Right lung (tissue), 5 donors: ENCODE measurements around the gene SURF2. TPM values are rescaled to one million over a fixed set of nuclear protein-coding genes. Genes with fewer than 3 reads are reported as not detected.
"Not testable (repeated sequence)": the region's sequence is repeated elsewhere in the genome, so short reads cannot be mapped to it uniquely, and the experiment has no call there.

Source experiments
- DNase-seq, 2 donors: peaks; one replicate each; pipeline ENCODE4 v3.0.0-alpha.2; 2013
- polyA plus RNA-seq, 5 donors: library from polyadenylated mRNA; unstranded; fragments of 120-200 nt; gene quantifications; one replicate each; pipeline versions ENCODE4 v1.2.1 to v1.2.3, GENCODE V29; 2013; ENCODE audit warnings: inconsistent platforms in 1 of 5, low replicate concordance in 1 of 5; ENCODE audit not compliant: insufficient read length in 5 of 5, insufficient read depth in 1 of 5

The SURF2 gene
- polyA plus RNA-seq, 5 donors, result 14.8 to 24.5 (median 15.6) TPM

DNA sequence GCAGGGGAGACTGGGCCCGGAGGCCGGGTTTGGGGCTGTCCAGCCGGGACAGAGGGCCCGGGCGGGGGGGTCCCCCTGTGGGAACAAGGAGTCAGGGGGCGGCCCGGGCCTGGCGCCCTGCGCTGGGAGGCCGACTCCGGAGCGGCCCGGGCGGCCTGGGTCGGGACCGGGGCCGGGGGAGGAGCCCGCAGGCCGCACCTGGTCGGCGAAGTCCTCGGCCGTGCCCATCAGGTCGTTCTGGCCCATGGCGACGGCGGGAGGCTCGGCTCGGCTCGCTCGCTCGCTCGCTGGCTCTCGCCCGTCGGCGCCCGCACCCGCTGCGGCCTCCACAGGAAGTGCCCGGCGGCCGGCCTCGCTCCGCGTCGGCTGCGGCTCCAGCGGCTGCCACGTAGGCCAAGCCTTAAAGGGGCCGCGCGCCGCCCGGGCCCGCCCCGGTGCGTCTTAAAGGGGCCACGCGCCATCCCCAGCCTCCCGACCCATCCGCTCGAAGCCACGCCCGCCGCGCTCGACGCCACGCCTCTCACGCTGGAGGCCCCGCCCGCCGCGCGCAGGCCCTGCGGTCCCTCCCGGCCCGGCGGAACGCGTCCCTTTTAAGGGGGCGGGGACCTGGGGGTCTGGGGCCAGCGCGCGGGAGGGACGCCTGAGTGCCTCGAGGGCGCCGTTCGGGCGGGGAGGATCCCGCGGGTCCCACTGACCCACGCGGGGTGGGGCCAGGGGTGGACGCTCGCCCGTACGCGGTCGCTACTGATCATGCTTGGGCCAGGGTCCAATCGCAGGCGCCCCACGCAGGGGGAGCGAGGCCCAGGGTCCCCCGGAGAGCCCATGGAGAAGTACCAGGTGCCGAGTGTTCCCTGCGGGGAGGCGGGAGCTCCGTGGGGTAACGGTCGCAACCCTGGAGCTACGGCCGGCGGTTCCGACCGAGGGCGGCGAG, 19.6 kb downstream of the SURF2 start, which contains the start of the genes STKLD1 and SURF4:
TSS of gene STKLD1 (plus strand) at position 643 of the 931 bp plus-strand sequence. CDS start at position 751, 108 bp downstream.
TSS of gene SURF4 (minus strand) at position 337 of the 931 bp plus-strand sequence. CDS start at position 246, 91 bp downstream.
- peak; percentile 94 to 96 for DNase-seq

DNA sequence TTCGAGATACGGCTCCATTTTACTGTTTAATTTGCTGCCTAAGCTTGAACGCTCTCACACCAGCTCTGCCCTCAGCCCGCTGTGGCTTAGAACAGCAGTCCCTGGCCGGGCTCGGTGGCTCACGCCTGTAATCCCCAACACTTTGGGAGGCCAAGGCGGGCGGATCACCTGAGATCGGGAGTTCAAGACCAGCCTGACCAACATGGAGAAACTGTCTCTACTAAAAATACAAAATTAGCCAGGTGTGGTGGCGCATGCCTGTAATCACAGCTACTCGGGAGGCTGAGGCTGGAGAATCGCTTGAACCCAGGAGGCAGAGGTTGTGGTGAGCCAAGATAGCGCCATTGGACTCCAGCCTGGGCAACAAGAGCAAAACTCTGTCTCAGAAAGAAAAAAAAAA, 20.9 kb downstream of the SURF2 start:
- not testable (repeated sequence) for DNase-seq

DNA sequence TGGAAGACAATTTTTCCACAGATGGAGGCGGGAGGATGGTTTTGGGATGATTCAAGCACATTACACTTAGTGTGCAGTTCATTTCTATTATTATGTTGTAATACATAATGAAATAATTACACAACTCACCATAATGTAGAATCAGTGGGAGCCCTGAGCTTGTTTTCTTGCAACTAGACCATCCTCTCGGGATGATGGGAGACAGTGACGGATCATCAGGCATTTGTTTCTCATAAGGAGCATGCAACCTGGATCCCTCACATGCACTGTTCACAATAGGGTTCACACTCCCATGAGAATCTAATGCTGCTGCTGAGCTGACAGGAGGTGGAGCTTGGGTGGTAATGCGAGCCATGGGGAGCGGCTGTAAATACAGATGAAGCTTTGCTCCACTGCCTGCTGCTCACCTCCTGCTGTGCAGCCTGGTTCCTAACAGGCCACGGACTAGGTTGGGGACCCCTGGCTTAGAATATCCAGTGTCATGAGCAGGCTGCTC, 21.4 kb downstream of the SURF2 start:
- DNase-seq, result no peak

DNA sequence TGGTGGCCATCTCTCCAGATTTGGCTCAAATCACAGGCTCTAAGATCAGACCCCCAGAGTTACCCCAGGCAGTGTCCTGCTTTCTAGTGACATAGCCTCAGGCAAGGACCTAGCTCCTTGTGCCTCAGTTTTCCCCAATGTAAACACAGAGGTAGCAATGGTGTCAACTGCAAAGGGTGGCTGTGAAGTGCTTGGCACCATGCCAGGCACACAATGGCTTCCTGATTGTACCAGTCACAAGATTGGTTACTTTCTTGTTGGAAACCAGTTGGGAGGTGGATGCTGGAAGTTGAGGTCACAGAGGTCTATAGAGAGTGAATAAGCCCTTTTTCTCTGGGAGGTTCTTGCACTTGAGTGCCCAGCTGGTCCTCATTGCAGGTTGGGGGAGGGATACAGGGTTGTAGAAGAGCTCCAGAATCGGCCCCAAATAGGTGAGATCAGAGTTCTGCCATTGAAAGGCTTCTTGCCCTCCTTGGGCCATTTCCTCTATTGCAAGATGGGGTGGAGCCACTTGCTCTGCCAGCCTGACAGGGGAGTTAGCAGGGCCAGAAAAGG, 22.1 kb downstream of the SURF2 start:
- DNase-seq, result no peak

DNA sequence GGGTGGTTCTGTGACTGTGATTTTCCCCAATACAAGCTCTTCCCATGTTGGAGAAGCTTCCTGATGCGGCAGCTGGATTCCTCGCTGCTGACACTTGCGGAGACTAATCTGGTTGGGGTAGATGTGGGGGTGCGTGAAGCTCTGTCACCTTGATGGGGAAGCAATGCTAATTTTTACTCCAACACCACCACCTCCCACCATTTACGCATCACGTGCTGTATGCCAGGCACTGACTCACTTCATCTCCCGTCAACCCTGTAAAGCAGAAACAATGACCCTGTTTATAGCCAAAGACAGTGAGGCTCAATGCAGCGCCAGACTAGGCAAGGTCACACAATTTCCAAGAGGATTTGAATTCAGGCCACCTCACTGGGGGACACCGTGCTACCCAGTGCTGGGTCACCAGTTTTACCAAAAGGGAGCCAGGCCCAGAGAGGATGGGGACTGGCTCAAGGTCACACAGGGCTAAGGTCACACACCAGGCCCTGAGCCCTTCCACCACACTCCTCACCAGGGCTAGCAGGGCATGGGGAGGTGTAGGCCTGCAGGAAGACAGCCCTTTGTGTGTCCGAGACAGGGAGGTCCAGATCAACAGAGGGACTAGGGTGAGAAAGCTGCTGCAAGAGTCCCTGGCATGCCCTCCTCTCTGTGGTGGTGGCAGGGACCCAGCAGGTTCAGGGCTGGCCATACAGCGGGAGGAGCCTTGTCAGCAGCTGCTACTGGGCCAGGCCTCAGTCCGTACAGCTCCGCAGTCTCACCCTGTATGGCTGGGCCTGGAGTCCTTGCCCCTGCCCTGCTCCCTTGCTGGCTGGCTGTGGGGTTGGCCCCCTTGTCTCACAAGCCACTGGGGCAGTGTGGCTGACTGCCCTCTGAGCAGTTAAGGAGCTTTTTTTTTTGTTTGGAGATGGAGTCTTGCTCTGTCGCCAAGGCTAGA, 23.1 kb downstream of the SURF2 start:
- no peak for DNase-seq

DNA sequence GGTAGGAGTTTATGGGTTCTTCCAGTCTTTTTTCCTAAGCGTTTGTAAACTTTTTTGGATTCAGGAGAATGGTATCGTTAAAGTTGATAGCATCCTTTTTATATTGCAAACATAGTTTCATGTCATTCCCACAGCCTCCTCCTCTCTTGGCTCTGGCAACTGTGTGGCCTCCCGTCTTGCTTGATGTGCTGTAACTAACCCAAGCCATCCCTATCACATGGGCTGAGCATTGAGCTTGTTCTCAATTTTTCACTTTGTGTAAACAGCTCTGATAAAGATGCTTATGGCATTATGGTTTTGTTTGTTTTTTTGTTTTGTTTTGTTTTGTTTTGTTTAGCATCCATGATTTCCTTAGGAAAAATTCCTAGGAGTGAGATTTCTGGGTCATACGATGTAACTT, 24.4 kb downstream of the SURF2 start:
- DNase-seq, result no peak

DNA sequence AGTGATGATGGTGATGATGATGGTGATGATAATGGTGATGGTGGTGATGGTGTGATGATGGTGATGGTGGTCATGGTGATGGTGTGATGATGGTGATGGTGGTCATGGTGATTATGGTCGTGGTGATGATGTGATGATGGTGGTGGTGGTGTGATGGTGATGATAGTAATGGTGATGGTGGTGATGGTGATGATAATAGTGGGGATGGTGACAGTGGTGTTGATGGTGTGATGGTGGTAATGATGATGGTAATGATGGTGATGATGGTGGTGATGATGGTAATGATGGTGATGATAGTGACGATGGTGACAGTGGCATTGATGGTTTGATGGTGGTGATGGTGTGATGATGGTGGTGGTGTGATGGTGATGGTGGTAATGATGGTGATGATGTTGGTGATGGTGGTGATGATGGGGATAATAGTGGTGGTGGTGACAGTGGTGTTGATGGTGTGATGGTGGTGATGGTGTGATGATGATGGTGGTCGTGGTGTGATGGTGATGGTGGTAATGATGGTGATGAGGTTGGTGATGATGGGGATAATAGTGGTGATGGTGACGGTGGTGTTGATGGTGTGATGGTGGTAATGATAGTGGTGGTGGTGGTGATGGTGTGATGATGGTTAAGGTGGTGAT, 26.3 kb downstream of the SURF2 start:
- no peak for DNase-seq

DNA sequence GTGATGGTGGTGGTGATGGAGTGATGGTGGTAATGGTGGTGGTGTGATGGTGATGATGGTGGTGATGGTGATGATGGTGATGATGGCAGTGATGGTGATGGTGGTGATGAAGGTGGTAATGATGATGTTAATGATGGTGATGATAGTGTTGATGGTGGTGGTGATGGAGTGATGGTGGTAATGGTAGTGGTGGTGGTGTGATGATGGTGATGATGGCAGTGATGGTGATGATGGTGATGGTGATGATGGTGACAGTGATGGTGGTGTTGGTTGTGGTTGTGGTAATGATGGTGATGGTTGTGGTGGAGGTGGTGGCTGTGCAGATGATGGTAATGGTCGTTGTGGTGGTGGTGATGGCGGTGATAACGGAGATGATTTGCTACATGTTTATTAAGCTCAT, 27.1 kb downstream of the SURF2 start:
- no peak for DNase-seq

DNA sequence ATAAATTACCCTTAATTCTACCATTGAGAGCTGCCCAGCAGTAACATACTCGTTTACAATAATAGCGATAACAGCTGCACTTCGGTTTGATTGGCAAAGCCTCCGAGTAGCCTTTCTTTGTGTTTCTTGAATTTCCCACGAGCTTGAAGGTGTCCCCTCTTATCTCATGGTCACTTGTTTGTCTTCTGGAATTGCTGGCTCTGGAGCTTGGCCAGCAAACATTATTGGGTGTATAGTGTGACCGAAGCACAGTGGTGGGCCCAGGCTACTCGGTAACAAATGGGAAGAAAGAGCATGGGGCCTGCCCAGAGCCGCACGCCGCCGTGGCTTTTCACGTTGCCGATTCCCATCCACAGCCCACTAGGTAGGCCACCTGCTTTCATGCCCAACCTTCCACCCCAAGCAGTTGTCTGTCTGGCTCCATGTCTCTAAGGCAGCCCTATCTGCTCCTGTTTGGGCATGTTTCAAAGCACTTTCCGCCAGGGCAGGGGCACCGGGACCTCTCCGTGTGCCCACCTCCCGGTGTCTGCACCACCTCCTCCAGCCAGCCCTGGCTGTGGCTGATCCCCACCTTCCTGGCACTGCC, 28.5 kb downstream of the SURF2 start:
- no peak for DNase-seq

DNA sequence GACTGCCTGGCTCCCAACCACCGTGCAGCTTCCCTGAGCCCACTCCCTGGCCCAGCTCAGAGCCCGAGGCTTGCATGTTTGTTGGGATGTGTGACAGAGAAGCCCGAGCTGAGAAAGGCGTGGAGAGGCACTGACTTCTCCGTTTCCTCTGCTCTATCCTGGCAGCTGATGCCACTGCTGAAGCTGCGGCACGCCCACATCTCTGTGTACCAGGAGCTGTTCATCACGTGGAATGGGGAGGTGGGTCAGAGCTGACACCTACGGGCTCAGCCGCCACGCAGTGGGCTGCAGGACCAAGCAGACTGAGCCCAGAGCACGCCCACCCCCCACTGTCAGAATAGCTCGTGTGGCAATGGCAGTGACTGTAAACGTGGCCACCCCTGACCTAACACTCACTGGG, 29.1 kb downstream of the SURF2 start:
- DNase-seq, result no peak

DNA sequence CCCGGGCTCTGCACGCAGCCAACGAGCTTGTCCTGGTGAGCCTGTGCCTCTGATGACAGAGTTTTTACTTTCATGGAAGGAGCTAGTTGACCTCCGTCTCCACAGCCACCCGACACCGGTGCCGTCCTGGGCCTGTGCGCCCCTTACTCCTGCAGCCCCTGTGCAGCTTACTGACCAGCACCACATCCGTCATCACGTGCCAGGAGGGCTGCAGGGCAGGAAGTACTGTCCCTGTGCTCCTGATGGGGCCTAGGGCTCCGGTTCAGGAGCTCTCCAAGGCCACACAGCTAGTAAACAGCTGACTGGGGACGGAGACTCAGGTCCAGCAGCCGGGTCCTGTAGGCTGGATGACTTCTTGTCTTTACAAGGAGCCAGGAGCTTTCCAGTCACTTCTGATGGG, 30.0 kb downstream of the SURF2 start:
- DNase-seq, result no peak

DNA sequence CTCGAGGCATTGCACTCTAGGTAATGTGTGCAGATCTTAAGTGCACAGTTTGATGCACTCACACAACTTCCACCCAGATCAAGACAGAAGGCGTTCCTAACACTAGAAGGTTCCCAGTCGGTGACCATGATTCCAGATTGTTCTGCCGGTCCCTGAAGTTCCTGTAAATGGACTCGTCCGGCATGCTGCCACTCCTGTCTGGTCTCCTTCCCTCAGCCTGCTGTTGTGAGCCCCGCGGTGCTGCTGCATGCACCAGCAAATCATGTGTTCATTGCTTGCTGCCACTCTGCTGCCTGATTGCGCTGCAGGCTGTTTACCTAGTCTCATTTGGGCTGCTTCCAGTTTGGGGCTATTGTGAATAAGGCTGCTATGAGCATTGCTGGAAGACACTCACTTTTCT, 31.3 kb downstream of the SURF2 start:
- DNase-seq, result no peak

DNA sequence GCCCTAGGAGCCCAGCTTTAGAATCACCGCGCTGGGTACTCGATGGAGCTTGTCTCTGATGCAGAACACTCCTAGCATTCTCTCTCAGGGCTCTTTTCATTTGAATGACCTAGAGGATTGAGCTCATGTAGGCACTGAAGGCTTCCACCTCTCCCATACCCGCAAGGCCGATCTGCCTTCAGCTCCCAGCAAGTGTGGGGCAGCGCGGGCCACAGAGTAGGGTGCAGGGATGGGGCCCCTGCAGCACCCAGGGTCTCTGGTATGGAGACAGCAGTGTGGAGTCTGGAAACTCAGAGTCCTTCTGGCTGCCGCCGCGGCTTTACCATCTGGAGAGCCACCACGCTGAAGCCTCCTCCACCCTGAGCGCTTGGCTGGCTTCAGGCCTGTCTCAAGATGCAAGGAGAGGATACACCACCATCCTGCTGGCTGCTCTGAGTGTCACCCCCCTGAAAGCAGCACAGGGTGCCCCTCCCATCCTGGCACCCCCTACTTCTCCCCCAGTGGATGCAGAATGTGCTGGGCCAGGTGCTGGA, 32.7 kb downstream of the SURF2 start:
- no peak for DNase-seq

DNA sequence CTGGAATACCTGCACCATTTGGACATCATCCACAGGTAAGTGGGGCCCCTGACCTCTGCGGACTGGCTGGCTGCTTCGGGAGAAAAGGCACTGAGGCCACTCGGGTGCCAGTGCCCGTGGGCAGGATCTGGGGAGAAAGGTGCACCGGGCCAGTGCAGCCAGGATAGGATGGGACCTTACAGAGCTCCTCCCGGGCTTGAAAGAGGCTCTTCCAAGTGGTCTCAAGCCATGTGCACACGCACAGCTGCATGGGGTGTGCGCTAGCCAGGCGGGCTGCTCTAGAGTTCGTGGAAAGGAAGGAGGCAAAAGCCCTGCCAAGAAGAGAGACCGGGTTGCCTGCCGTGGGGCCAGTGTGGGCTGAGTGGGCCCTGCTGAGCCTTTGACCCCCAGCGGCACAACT, 33.2 kb downstream of the SURF2 start:
- no peak for DNase-seq

DNA sequence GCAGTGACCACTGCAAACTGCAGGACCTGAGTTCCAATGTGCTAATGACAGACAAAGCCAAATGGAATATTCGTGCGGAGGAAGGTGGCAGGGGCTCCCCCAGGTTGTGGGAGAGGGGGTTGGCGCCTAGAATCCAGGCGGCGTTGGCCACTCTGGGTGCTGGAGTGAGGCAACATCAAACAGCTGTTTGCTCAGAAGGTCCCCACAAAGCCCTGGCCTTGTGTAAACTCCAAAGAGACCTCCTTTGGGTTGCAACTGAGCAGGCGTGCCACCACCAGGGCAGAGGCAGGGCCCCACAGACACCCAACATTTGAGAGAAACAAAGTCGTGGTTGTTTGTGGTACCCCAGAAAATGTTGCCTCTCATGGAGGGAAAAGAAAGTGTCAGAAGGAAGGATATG, 34.4 kb downstream of the SURF2 start:
- no peak for DNase-seq

DNA sequence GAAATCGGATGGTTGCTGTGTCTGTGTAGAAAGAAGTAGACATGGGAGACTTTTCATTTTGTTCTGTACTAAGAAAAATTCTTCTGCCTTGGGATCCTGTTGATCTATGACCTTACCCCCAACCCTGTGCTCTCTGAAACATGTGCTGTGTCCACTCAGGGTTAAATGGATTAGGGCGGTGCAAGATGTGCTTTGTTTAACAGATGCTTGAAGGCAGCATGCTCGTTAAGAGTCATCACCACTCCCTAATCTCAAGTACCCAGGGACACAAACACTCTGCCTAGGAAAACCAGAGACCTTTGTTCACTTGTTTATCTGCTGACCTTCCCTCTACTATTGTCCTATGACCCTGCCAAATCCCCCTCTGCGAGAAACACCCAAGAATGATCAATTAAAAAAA, 35.1 kb downstream of the SURF2 start:
- not testable (repeated sequence) for DNase-seq

DNA sequence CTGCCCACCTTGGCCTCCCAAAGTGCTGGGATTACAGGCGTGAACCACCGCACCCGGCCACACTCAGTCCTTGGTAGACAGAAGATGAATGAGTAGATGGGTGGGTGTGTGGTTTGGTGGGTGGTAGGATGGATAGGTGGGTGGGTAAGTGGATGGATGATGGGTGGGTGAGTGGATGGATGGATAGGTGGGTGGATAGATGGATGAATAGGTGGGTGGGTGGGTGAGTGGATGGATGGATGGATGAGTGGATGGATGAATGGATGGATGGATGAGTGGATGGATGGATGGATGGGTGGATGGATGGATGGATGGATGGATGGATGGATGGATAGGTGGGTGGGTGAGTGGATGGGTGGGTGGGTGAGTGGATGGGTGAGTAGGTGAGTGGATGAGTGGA, 36.0 kb downstream of the SURF2 start:
- DNase-seq, result not testable (repeated sequence)

DNA sequence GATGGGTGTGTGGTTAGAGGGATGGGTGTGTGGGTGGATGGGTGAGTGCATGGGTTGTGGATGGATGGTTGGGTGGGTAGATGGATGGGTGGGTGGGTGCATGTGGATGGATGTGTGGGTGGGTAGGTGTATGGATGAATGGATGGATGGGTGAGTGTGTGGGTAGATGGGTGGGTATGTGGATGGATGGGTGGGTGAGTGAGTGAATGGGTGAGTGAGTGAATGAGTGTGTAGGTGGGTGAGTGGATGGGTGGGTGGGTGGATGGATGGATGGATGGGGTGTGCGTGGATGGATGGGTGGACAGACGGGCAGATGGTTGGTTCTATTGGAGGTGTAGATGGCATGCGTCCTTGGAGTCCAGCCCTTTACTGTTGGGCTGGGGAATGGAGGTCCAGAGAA, 37.0 kb downstream of the SURF2 start:
- DNase-seq, result no peak

DNA sequence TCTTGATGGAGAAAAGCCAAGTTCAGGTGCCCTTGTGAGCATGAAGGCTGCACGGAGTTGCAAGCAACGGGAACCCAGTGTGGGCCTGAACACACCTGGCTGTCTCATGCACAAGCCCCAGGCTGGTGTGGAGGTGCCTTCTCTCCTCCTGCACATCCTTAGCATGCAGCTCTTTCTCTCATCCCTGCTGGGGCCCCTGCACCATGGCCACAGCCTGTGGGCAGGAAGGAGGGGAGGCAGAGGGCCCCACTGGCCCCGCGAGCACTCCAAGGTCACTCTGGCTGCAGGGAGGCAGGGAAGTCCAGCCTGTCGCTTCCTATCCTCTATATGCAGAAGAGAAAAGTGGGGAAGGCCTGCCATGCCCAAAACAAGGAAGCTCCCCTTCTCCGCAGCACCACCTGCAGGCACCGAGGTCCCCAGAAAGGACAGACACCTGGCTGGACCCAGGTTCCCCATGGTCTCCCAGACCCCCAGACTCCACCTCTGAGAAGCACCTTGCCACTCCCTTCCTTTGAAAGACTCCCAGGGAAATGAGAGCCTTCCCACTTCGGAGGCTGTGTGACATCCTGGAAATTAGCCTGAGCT, 38.4 kb downstream of the SURF2 start:
- DNase-seq, result no peak

DNA sequence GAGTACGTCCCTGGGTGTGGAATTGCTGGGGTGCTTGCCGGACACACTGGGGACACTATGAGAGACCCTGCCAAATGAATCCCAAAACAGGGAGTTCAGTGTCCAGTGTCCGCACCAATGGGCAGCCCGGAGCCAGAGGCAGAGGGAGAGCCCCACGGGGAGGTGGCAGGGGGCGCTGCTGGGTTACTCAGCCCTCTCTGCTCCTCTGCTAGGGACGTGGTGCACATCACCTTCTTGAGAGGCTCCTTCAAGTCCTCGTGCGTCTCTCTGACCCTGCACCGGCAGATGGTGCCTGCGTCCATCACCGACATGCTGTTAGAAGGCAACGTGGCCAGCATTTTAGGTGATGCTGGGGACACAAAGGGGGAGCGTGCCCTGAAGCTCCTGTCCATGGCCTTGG, 40.6 kb downstream of the SURF2 start:
- no peak for DNase-seq
